SK-N-SH treated with all-trans-retinoic acid at 6 μM for 48 hours (cell line): ENCODE measurements around the gene USP7.

Experiments
- ATAC-seq: fragments of 200-7000 bp; cut with Tn5 transposase; 3 replicates; pipeline ENCODE4 v1.9.1; 2020; ENCODE audit warnings: mild to moderate bottlenecking, moderate library complexity
- BACH2 ChIP-seq: fragments of 250-450 bp; sonication (Bioruptor Pico); IDR thresholded peaks from 2 replicates; pipeline ENCODE4 v1.9.0; 2021; ENCODE audit warnings: mild to moderate bottlenecking, borderline replicate concordance
- CREB5 ChIP-seq: fragments of 250-450 bp; sonication (Bioruptor Pico); IDR thresholded peaks from 2 replicates; pipeline ENCODE4 v1.5.1; 2020; ENCODE audit warnings: low read depth, mild to moderate bottlenecking, moderate library complexity
- CSRNP3 ChIP-seq: fragments of 250-450 bp; sonication (Bioruptor Pico); IDR thresholded peaks from 2 replicates; pipeline ENCODE4 v1.5.1; 2021; ENCODE audit warnings: mild to moderate bottlenecking, moderate library complexity
- ESRRG ChIP-seq: fragments of 250-450 bp; sonication (Bioruptor Pico); IDR thresholded peaks from 2 replicates; pipeline ENCODE4 v1.6.1; 2021; ENCODE audit warnings: mild to moderate bottlenecking
- GLIS3 ChIP-seq: fragments of 250-450 bp; sonication (Bioruptor Pico); IDR thresholded peaks from 2 replicates; pipeline ENCODE4 v1.5.0; 2020; ENCODE audit warnings: mild to moderate bottlenecking, moderate library complexity
- OSR1 ChIP-seq: fragments of 250-450 bp; sonication (Bioruptor Pico); IDR thresholded peaks from 2 replicates; pipeline ENCODE4 v1.8.0; 2022; ENCODE audit warnings: moderate library complexity, mild to moderate bottlenecking, inconsistent platforms
- PATZ1 ChIP-seq: fragments of 250-450 bp; sonication (Bioruptor Pico); IDR thresholded peaks from 2 replicates; pipeline ENCODE4 v1.8.0; 2020; ENCODE audit warnings: mild to moderate bottlenecking, moderate library complexity, borderline replicate concordance
- PPARA ChIP-seq: fragments of 250-450 bp; sonication (Bioruptor Pico); IDR thresholded peaks from 2 replicates; pipeline ENCODE4 v1.5.0; 2020; ENCODE audit warnings: mild to moderate bottlenecking, borderline replicate concordance
- RARB ChIP-seq: fragments of 250-450 bp; sonication (Bioruptor Pico); IDR thresholded peaks from 2 replicates; pipeline ENCODE4 v1.8.0; 2021; ENCODE audit warnings: mild to moderate bottlenecking, moderate library complexity
- TCF4 ChIP-seq: fragments of 250-450 bp; sonication (Bioruptor Pico); IDR thresholded peaks from 2 replicates; pipeline ENCODE4 v1.8.0; 2021; ENCODE audit warnings: mild to moderate bottlenecking, moderate library complexity, borderline replicate concordance
- TOX ChIP-seq: fragments of 250-450 bp; sonication (Bioruptor Pico); IDR thresholded peaks from 2 replicates; pipeline ENCODE4 v1.8.0; 2021; ENCODE audit warnings: mild to moderate bottlenecking, moderate library complexity, borderline replicate concordance
- ZC3H10 ChIP-seq: fragments of 250-450 bp; sonication (Bioruptor Pico); IDR thresholded peaks from 2 replicates; pipeline ENCODE4 v1.5.1; 2021; ENCODE audit warnings: mild to moderate bottlenecking, moderate library complexity
- ZFP30 ChIP-seq: fragments of 450-650 bp; formaldehyde crosslinking; IDR thresholded peaks from 2 replicates; pipeline ENCODE4 v1.5.0; 2022; ENCODE audit warnings: mild to moderate bottlenecking, moderate library complexity
- ZNF565 ChIP-seq: fragments of 450-650 bp; formaldehyde crosslinking; conservative IDR thresholded peaks from 2 replicates; pipeline ENCODE4 v1.5.0; 2020; ENCODE audit warnings: low read depth, mild to moderate bottlenecking, moderate library complexity
- ZNF70 ChIP-seq: fragments of 450-650 bp; formaldehyde crosslinking; IDR thresholded peaks from 2 replicates; pipeline ENCODE4 v1.5.0; 2020; ENCODE audit warnings: mild to moderate bottlenecking, moderate library complexity

The USP7 gene

GRCh38 chr16:8950580-8951077, 13.1 kb downstream of the USP7 start (continued):
- no peak for TF ChIP-seq CSRNP3 (CRISPR knock-in tag)

GRCh38 chr16:8949536-8950418, 13.9 kb downstream of the USP7 start:
- TF ChIP-seq PPARA (CRISPR knock-in tag) (no peak), ZFP30 (no peak)
- no peak for ATAC-seq

- no peak for TF ChIP-seq ZNF565 (CRISPR knock-in tag)
- TF ChIP-seq GLIS3 (CRISPR knock-in tag), result no peak
- TF ChIP-seq TOX (CRISPR knock-in tag), result no peak
- no peak for ATAC-seq
Measured at GRCh38 chr16:8948831-8949230, 14.9 kb downstream of the USP7 start.

GRCh38 chr16:8948069-8948593, 15.6 kb downstream of the USP7 start:
- TF ChIP-seq ESRRG (CRISPR knock-in tag) (no peak), ZFP30 (no peak), ZNF565 (CRISPR knock-in tag) (no peak), ZNF70 (CRISPR knock-in tag) (no peak), CREB5 (no peak), GLIS3 (CRISPR knock-in tag) (no peak), OSR1 (no peak)
- ATAC-seq, result no peak

- no peak for ATAC-seq
- TF ChIP-seq TOX (CRISPR knock-in tag) (no peak), ZC3H10 (CRISPR knock-in tag) (no peak), CSRNP3 (CRISPR knock-in tag) (no peak), RARB (CRISPR knock-in tag) (no peak), PATZ1 (CRISPR knock-in tag) (no peak), PPARA (CRISPR knock-in tag) (no peak), ZFP30 (no peak), BACH2 (CRISPR knock-in tag) (no peak), TCF4 (no peak), CREB5 (no peak)
Measured at GRCh38 chr16:8946544-8946943, 17.2 kb downstream of the USP7 start.
